ENCODE data around the gene NUAK2.
A peak's percentile ranks its signal among the peaks of the same experiment; 100 is the strongest.

NUAK2 gene

DNA sequence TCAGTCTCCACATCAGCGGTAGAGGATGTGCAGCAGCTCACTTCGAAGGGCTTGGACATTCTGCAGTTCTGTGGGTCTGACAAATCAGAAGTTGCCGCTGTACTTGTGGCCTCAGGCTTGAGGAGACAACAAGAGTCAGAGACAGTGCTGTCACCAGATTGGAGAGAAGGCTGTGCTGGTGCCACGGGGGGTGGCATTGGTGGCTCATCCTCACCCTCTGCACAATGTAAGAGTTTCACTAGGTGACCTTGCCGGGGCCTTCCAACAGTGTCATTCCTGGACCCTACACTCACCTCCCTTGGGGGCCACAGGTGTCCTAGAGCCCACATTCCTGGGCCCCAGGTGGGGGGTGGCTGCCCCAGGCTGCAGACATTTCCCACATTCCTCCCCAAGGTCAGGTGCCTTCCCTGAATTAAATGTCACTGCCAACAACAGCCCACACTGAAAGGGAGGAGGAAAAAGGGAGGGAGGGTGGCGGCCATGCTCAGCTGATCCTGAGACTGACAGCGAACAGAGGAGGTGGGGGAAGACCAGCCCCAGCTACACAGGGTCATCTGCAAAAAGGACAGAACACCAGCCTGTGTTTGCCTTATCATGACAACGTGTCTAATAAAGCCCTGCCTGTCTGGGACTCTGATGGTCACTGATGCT lies 47.4 kb downstream of the NUAK2 start:
- DNase-seq (ENCODE audit: extremely low read depth, low read depth): no peak
- TF ChIP-seq, protein P1, sequence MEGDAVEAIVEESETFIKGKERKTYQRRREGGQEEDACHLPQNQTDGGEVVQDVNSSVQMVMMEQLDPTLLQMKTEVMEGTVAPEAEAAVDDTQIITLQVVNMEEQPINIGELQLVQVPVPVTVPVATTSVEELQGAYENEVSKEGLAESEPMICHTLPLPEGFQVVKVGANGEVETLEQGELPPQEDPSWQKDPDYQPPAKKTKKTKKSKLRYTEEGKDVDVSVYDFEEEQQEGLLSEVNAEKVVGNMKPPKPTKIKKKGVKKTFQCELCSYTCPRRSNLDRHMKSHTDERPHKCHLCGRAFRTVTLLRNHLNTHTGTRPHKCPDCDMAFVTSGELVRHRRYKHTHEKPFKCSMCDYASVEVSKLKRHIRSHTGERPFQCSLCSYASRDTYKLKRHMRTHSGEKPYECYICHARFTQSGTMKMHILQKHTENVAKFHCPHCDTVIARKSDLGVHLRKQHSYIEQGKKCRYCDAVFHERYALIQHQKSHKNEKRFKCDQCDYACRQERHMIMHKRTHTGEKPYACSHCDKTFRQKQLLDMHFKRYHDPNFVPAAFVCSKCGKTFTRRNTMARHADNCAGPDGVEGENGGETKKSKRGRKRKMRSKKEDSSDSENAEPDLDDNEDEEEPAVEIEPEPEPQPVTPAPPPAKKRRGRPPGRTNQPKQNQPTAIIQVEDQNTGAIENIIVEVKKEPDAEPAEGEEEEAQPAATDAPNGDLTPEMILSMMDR (IDR thresholded peaks at IDR 0.05; ENCODE audit: low read depth, low read length, missing control alignments): no peak
- no peak overlapping the region for H3K4me3 ChIP-seq (replicated peaks; ENCODE audit: low read depth, low read length)

DNA sequence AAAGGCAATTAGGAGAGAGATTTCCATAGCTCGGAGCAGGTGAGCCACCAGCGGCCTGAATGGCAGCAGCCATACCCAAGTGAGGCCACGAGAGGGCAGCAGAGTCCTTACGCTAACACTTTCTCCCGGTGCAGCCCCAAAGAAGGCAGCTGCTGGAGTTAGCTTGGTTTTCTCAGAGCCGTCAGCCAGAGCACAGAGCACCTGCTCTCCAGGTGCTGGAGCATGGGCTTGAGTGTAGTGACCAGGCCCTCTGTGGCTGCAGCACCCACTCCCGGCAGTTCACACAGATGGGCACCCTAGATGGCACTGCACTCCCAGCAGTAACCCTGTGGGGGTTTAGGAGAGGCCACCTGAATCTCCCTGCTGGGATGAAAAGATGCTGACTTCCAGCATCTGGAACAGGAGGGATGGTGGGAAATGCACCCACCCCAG lies 48.0 kb downstream of the NUAK2 start:
- TF ChIP-seq, protein P1 (IDR thresholded peaks at IDR 0.05; ENCODE audit: low read depth, low read length, missing control alignments): peak; percentile 98
- no peak for DNase-seq (ENCODE audit: extremely low read depth, low read depth)
- H3K4me3 ChIP-seq (replicated peaks; ENCODE audit: low read depth, low read length): no peak overlapping the region

DNA sequence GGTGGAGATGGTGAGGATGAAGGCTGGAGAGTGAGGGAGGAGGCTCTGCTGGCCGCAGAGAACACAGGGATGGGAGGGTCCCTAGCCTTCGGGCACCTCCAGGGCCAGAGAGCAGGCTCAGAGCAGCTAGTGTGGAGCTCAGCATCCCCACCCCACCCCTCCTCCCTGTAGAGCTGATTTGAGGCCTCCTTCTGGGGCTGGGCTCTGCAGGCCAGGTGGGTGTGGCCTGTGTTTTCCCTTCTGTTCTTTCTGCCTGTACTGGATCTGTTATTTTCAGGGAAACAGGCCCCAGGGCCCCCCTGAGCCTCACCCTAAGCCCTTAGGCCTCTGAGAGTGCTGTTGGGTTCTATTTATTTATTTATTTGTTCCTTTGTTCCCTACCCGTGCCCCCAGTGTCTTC lies 49.0 kb downstream of the NUAK2 start:
- DNase-seq (ENCODE audit: extremely low read depth, low read depth): no peak
- no peak overlapping the region for H3K4me3 ChIP-seq (replicated peaks; ENCODE audit: low read depth, low read length)
- TF ChIP-seq, protein P1 (IDR thresholded peaks at IDR 0.05; ENCODE audit: low read depth, low read length, missing control alignments): no peak

DNA sequence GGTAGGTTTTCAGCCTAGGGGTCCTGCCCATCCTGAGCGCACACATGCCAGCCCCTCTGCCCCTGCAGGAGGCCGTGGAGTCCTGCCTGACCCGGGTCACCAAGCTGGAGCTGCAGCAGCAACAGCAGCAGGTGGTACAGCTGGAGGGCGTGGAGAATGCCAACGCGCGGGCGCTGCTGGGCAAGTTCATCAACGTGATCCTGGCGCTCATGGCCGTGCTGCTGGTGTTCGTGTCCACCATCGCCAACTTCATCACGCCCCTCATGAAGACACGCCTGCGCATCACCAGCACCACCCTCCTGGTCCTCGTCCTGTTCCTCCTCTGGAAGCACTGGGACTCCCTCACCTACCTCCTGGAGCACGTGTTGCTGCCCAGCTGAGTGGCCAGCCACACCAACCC lies 49.8 kb downstream of the NUAK2 start:
- TF ChIP-seq, protein P1 (IDR thresholded peaks at IDR 0.05; ENCODE audit: low read depth, low read length, missing control alignments): no peak
- no peak for DNase-seq (ENCODE audit: extremely low read depth, low read depth)

DNA sequence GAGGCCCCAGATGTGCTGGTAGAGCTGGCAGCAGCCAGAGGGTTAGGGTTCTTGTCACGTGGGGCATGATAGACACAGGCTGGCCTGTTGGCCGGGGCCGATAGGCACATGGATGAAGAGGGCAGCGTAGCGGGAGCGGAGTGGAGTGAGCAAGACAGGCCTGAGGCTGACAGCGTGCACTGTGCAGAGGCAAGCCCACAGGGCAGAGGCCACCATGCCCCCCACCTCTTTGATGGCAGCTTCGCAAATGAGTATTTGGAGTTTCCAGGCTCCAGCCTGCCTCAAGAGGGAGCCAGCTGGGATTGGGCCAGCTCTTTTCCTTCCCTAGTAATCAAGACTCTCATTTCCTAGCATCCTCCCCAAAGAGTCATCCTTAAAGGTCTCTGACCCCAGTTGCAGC lies 50.3 kb downstream of the NUAK2 start:
- H3K4me3 ChIP-seq (replicated peaks; ENCODE audit: low read depth, low read length): no peak overlapping the region
- no peak for DNase-seq (ENCODE audit: extremely low read depth, low read depth)
- TF ChIP-seq, protein P1 (IDR thresholded peaks at IDR 0.05; ENCODE audit: low read depth, low read length, missing control alignments): peak; percentile 27

More for the DNA sequence above, 49.8 kb downstream of the NUAK2 start:
- no peak overlapping the region for H3K4me3 ChIP-seq (replicated peaks; ENCODE audit: low read depth, low read length)

DNA sequence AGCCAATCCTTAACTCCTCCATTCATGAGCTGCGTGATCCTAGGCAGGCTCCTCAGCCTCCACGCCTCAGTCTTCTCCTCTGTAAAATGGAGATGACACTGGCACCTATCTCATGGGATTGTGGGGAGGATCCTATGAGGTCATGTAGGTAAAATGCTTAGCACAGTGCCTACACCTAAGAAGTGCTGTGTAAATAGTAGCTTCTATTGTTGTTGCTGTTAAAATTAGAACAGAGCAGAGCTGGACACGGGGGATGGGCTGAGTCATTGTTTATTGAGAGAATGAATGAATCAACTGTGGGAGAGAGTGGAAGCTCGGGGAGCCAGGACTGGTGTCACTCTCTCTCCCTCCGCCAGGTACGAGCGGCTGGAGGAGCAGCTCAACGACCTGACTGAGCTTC lies 50.8 kb downstream of the NUAK2 start:
- no peak for DNase-seq (ENCODE audit: extremely low read depth, low read depth)
- TF ChIP-seq, protein P1 (IDR thresholded peaks at IDR 0.05; ENCODE audit: low read depth, low read length, missing control alignments): no peak

DNA sequence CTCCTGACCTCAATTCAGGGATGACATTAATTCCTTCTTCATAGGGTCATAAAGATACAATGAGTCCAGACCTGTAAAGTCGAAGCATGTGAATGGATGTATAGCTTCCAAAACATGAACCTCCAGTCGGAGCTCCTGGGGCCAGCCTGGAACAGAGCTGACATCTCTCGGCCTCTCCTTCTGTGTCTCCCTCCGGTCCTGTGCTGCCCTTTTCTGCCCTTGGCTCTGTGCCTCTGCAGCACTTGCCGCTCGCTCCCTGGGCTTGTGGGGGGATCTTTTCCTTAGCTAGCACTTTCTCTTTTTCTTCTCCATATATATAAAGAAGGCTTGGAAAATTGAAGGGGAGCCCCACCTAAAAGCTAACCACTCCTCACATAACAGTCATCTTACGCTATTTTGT lies 51.3 kb downstream of the NUAK2 start:
- DNase-seq (ENCODE audit: extremely low read depth, low read depth): no peak
- no peak overlapping the region for H3K4me3 ChIP-seq (replicated peaks; ENCODE audit: low read depth, low read length)
- TF ChIP-seq, protein P1 (IDR thresholded peaks at IDR 0.05; ENCODE audit: low read depth, low read length, missing control alignments): no peak

More for the DNA sequence above, 50.8 kb downstream of the NUAK2 start:
- H3K4me3 ChIP-seq (replicated peaks; ENCODE audit: low read depth, low read length): no peak overlapping the region

All from HFF-Myc (cell line).